Measurements from ENCODE around the gene UBAP2L.
A peak's percentile ranks its signal among the peaks of the same experiment; 100 is the strongest.
"Not testable (repeated sequence)": the region's sequence is repeated elsewhere in the genome, so short reads cannot be mapped to it uniquely, and the experiment has no call there.

Gene UBAP2L

GRCh38 chr1:154265586-154265985, 44.8 kb downstream of the UBAP2L start:
- H3K9ac ChIP-seq (ENCODE audit: low read length), result no peak overlapping the region
- no peak overlapping the region for H3K4me3 ChIP-seq (ENCODE audit: low read length)
- H3K4me1 ChIP-seq (ENCODE audit: control insufficient read depth, insufficient read depth, low read length), result no peaks in the 10 kb centered on the region
- no peak overlapping the region for H3K27ac ChIP-seq (ENCODE audit: low read depth, low read length)
- H3K36me3 ChIP-seq (ENCODE audit: control insufficient read depth, insufficient read depth, low read length), result peaks cover 38% of the 10 kb centered on the region
- H3K27me3 ChIP-seq (ENCODE audit: control insufficient read depth, insufficient read depth, low read length), result no peaks in the 10 kb centered on the region

GRCh38 chr1:154270833-154271232, 50.1 kb downstream of the UBAP2L start:
- Histone ChIP-seq H3K4me1 (ENCODE audit: control insufficient read depth, insufficient read depth, low read length) (peaks cover 9% of the 10 kb centered on the region), H3K4me3 (ENCODE audit: low read length) (no peak overlapping the region), H3K27ac (ENCODE audit: low read depth, low read length) (no peak overlapping the region), H3K27me3 (ENCODE audit: control insufficient read depth, insufficient read depth, low read length) (no peaks in the 10 kb centered on the region), H3K9ac (ENCODE audit: low read length) (no peak overlapping the region), H3K36me3 (ENCODE audit: control insufficient read depth, insufficient read depth, low read length) (peaks cover 13% of the 10 kb centered on the region)

- Histone ChIP-seq H3K9ac (ENCODE audit: low read length) (peak within 1 kb of the TSS; percentile 92), H3K4me3 (ENCODE audit: low read length) (peak within 1 kb of the TSS; percentile 99), H3K36me3 (ENCODE audit: control insufficient read depth, insufficient read depth, low read length) (peaks cover 13% of the 10 kb centered on the region), H3K4me1 (ENCODE audit: control insufficient read depth, insufficient read depth, low read length) (peaks cover 9% of the 10 kb centered on the region), H3K27me3 (ENCODE audit: control insufficient read depth, insufficient read depth, low read length) (no peaks in the 10 kb centered on the region), H3K27ac (ENCODE audit: low read depth, low read length) (peak within 1 kb of the TSS; percentile 87)
Measured at GRCh38 chr1:154272217-154272998, 51.7 kb downstream of the UBAP2L start, which contains the start of gene HAX1. TSS of gene HAX1 (plus strand) at chr1:154272629. CDS start at chr1:154272724, 95 bp downstream.

- peaks cover 13% of the 10 kb centered on the region for H3K36me3 ChIP-seq (ENCODE audit: control insufficient read depth, insufficient read depth, low read length)
- peak overlapping the region; percentile 92 for H3K9ac ChIP-seq (ENCODE audit: low read length)
- H3K4me3 ChIP-seq (ENCODE audit: low read length), result peak overlapping the region; percentile 99
- peaks cover 9% of the 10 kb centered on the region for H3K4me1 ChIP-seq (ENCODE audit: control insufficient read depth, insufficient read depth, low read length)
- H3K27me3 ChIP-seq (ENCODE audit: control insufficient read depth, insufficient read depth, low read length), result no peaks in the 10 kb centered on the region
- H3K27ac ChIP-seq (ENCODE audit: low read depth, low read length), result peak overlapping the region; percentile 87
Measured at GRCh38 chr1:154272999-154273563, 52.3 kb downstream of the UBAP2L start.

GRCh38 chr1:154276797-154277196, 56.0 kb downstream of the UBAP2L start:
- Histone ChIP-seq H3K36me3 (ENCODE audit: control insufficient read depth, insufficient read depth, low read length) (no peaks in the 10 kb centered on the region), H3K4me1 (ENCODE audit: control insufficient read depth, insufficient read depth, low read length) (peaks cover 6% of the 10 kb centered on the region), H3K27me3 (ENCODE audit: control insufficient read depth, insufficient read depth, low read length) (no peaks in the 10 kb centered on the region), H3K4me3 (ENCODE audit: low read length) (no peak overlapping the region), H3K27ac (ENCODE audit: low read depth, low read length) (no peak overlapping the region), H3K9ac (ENCODE audit: low read length) (no peak overlapping the region)

- not testable (repeated sequence) for H3K36me3 ChIP-seq (ENCODE audit: control insufficient read depth, insufficient read depth, low read length); H3K4me1 ChIP-seq (ENCODE audit: control insufficient read depth, insufficient read depth, low read length); H3K27me3 ChIP-seq (ENCODE audit: control insufficient read depth, insufficient read depth, low read length); H3K4me3 ChIP-seq (ENCODE audit: low read length); H3K9ac ChIP-seq (ENCODE audit: low read length); H3K27ac ChIP-seq (ENCODE audit: low read depth, low read length)
Measured at GRCh38 chr1:154287591-154287990, 66.8 kb downstream of the UBAP2L start.

- Histone ChIP-seq H3K9ac (ENCODE audit: low read length) (no peak overlapping the region), H3K36me3 (ENCODE audit: control insufficient read depth, insufficient read depth, low read length) (no peaks in the 10 kb centered on the region), H3K4me1 (ENCODE audit: control insufficient read depth, insufficient read depth, low read length) (no peaks in the 10 kb centered on the region), H3K27me3 (ENCODE audit: control insufficient read depth, insufficient read depth, low read length) (no peaks in the 10 kb centered on the region), H3K4me3 (ENCODE audit: low read length) (no peak overlapping the region), H3K27ac (ENCODE audit: low read depth, low read length) (no peak overlapping the region)
Measured at GRCh38 chr1:154288661-154289060, 67.9 kb downstream of the UBAP2L start.

GRCh38 chr1:154290921-154291320, 70.2 kb downstream of the UBAP2L start:
- H3K27ac ChIP-seq (ENCODE audit: low read depth, low read length), result no peak overlapping the region
- H3K27me3 ChIP-seq (ENCODE audit: control insufficient read depth, insufficient read depth, low read length), result no peaks in the 10 kb centered on the region
- H3K9ac ChIP-seq (ENCODE audit: low read length), result no peak overlapping the region
- H3K36me3 ChIP-seq (ENCODE audit: control insufficient read depth, insufficient read depth, low read length), result no peaks in the 10 kb centered on the region
- no peak overlapping the region for H3K4me3 ChIP-seq (ENCODE audit: low read length)
- H3K4me1 ChIP-seq (ENCODE audit: control insufficient read depth, insufficient read depth, low read length), result no peaks in the 10 kb centered on the region

GRCh38 chr1:154295408-154296235, 74.9 kb downstream of the UBAP2L start:
- Histone ChIP-seq H3K27ac (ENCODE audit: low read depth, low read length) (no peak overlapping the region), H3K4me3 (ENCODE audit: low read length) (no peak overlapping the region)

GRCh38 chr1:154301582-154301981, 80.8 kb downstream of the UBAP2L start:
- Histone ChIP-seq H3K4me1 (ENCODE audit: control insufficient read depth, insufficient read depth, low read length) (no peaks in the 10 kb centered on the region), H3K9ac (ENCODE audit: low read length) (no peak overlapping the region), H3K36me3 (ENCODE audit: control insufficient read depth, insufficient read depth, low read length) (no peaks in the 10 kb centered on the region), H3K4me3 (ENCODE audit: low read length) (no peak overlapping the region), H3K27ac (ENCODE audit: low read depth, low read length) (no peak overlapping the region), H3K27me3 (ENCODE audit: control insufficient read depth, insufficient read depth, low read length) (no peaks in the 10 kb centered on the region)

More at GRCh38 chr1:154295408-154296235, 74.9 kb downstream of the UBAP2L start:
- Histone ChIP-seq H3K4me1 (ENCODE audit: control insufficient read depth, insufficient read depth, low read length) (no peaks in the 10 kb centered on the region), H3K36me3 (ENCODE audit: control insufficient read depth, insufficient read depth, low read length) (no peaks in the 10 kb centered on the region), H3K27me3 (ENCODE audit: control insufficient read depth, insufficient read depth, low read length) (no peaks in the 10 kb centered on the region), H3K9ac (ENCODE audit: low read length) (no peak overlapping the region)

GRCh38 chr1:154304664-154305337, 84.0 kb downstream of the UBAP2L start:
- Histone ChIP-seq H3K9ac (ENCODE audit: low read length) (no peak overlapping the region), H3K27ac (ENCODE audit: low read depth, low read length) (no peak overlapping the region), H3K27me3 (ENCODE audit: control insufficient read depth, insufficient read depth, low read length) (no peaks in the 10 kb centered on the region), H3K4me3 (ENCODE audit: low read length) (no peak overlapping the region), H3K4me1 (ENCODE audit: control insufficient read depth, insufficient read depth, low read length) (no peaks in the 10 kb centered on the region), H3K36me3 (ENCODE audit: control insufficient read depth, insufficient read depth, low read length) (no peaks in the 10 kb centered on the region)

GRCh38 chr1:154306151-154306550, 85.4 kb downstream of the UBAP2L start:
- H3K9ac ChIP-seq (ENCODE audit: low read length), result no peak overlapping the region
- H3K4me1 ChIP-seq (ENCODE audit: control insufficient read depth, insufficient read depth, low read length), result no peaks in the 10 kb centered on the region
- H3K4me3 ChIP-seq (ENCODE audit: low read length), result no peak overlapping the region
- H3K27me3 ChIP-seq (ENCODE audit: control insufficient read depth, insufficient read depth, low read length), result no peaks in the 10 kb centered on the region
- H3K36me3 ChIP-seq (ENCODE audit: control insufficient read depth, insufficient read depth, low read length), result no peaks in the 10 kb centered on the region
- no peak overlapping the region for H3K27ac ChIP-seq (ENCODE audit: low read depth, low read length)

Data from rectal smooth muscle tissue (tissue), 1 donor.